Stimulated activated CD4-positive, alpha-beta T cell treated with anti-CD3 and anti-CD28 coated beads, TNF-alpha, amount 100 ng/mL, for 48 hours (primary cell): ENCODE measurements around the gene MRPS7.
"Not testable (repeated sequence)": the region's sequence is repeated elsewhere in the genome, so short reads cannot be mapped to it uniquely, and the experiment has no call there.

Experiments
- DNase-seq, 3 donors: peaks; one replicate each; pipeline ENCODE4 v3.0.0-alpha.2; 2020; ENCODE audit warnings: low read depth in 3 of 3

The MRPS7 gene

GRCh38 chr17:75271233-75271954 is 9.7 kb downstream of the MRPS7 start:
- DNase-seq: peak; percentile 74 to 84 (median 79)

GRCh38 chr17:75271955-75272847 is 10.5 kb downstream of the MRPS7 start:
- DNase-seq: no peak

DNA sequence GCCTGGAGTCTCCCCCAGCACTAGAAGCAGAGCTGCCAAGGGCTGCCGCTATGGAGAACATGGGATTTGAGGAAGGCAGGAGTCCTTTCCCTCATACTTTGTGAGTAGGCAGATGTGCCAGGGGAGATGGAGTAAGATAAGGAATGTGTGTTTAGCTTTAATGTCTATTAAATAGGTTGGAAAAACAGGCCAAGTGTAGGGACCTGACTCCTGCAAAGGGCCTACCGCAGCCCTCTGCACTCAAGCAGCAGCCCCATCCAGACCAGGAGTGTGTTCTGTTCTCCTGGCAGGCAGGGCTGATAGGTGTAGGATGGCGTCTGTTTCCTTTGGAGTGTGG is 11.1 kb downstream of the MRPS7 start:
- no peak for DNase-seq

DNA sequence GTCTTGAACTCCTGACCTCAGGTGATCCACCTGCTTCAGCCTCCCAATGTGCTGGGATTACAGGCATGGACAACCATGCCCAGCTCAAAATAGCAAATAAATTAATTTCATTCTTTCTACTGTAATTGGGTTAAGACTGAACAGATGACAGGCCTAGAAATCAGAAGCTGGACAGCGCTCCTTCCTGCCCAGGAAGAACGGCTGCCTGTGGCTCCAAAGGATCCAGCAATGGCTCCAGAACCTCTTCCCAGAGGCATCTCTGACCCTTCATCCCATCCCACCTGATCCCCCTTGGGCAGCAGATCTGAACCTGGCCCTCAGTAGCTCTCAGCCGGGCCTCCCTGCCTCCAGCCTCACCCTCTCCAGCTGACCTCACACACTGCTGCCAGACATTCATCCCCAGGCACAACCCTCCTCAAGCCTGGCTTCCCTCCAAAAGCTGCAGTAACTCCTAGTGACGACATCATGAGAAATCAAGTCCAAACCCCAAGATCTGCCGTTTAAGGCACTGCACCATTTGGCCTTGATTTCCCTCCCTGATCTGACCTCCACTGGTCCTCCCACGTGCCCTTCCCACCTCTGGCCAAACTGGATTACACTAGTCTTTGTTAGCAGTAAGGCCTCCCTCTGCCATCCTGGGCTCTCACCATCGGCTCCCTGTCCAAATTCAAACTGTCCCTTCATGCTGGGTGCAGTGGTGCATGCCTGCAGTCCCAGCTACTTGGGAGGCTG is 12.5 kb downstream of the MRPS7 start:
- no peak for DNase-seq

DNA sequence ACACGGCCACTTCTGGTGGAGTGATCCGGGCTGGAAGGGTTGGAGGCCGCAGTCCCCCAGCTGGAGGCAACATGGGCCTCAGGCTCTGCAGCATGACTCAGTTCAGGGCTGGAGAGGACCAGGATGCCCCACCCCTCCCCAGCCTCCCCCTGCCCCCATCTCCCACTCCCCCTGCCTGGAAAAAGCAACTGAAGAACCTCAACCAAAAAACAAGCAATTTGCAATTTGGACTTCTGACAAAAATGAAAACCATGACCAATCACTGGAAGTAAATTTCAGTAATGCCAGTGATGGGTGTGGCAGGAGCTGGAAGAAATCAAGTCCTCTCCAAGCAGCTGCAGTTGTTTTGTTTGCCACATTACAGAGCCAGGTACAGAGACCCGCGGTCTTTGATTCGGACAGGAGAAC is 16.0 kb downstream of the MRPS7 start:
- no peak for DNase-seq

DNA sequence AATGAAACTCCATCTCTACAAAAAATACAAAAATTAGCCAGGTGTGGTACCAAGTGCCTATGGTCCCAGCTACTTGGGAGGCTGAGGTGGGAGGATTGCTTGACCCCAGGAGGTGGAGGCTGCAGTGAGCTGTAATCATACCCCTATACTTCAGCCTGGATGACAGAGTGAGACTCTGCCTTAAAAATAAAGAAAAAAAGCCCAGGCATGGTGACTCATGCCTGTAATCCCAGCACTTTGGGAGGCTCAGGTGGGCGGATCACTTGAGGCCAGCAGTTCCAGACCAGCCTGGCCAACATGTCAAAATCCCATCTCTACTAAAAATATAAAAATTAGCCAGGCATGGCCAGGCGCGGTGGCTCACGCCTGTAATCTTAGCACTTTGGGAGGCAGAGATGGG is 18.5 kb downstream of the MRPS7 start:
- DNase-seq: not testable (repeated sequence)

DNA sequence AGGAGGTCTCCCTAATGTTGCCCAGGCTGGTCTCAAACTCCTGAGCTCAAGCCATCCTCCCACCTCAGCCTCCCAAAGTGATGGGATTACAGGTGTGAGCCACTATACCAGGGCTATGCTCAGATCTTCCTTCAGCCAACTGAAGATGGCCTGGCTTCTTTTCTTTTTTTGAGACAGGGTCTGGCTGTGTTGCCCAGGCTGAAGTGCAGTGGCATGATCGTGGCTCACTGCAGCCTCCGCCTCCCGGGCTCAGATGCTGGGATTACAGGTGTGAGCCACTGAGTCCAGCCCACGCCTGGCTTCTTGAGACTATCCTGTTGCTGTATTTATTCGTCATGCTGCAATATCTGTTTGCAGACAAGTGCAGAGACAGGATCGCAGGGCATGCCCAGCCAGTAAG is 23.4 kb downstream of the MRPS7 start:
- DNase-seq: no peak

GRCh38 chr17:75287221-75287620 is 25.5 kb downstream of the MRPS7 start:
- DNase-seq: no peak

DNA sequence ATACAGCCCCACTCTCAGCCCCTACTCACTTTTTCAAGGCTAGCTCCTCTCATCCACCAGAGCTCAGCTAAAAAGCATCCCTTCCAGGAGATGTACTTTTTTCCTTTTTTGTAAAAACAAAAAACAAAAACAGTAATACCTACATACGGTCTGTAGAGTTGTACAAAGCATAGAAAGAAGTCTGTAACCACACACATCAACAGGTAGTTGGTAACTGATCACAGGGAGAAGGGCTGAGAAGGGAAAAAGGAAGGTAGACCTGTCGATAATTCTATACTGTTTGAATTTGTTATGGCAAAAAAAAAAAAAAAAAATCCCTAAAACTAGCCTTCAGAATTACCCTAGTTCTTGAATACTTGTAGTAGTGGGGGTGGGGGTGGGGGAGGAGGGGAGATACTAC is 26.7 kb downstream of the MRPS7 start:
- no peak for DNase-seq

- DNase-seq: peak in 2 of 3 donors; percentile 33 to 40
Observed at GRCh38 chr17:75288770-75289114, 27.1 kb downstream of the MRPS7 start.

GRCh38 chr17:75289115-75289831 is 27.6 kb downstream of the MRPS7 start, which contains the start of gene SLC25A19:
SLC25A19 (minus strand) TSS chr17:75289433; CDS start chr17:75286764, 2,669 bp downstream.
- DNase-seq: peak; percentile 93 to 98 (median 95)

DNA sequence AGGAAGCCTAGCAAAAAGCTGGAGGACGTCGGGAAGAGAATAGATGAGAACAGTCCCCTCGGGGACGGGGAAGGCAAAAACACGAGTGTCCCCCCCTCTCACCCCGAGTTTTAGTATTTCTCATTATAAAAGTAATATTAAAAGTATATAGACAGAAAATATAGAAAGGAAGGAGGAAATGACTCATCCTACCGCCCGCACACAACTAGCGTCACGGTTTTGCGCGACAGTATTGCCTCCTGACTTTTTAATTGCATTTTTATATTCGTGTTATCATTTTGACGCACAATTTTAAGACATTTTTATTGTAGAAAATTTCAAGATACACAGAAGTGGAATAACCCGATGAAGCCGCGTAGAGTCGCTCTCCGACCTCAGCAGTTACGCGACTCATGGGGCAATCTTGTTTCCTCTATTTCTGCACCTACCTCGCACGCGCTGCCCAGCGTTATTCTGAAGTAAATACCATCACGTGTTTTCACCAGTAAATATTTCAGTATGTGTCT is 28.2 kb downstream of the MRPS7 start:
- DNase-seq: peak; percentile 33 to 48 (median 42)

- DNase-seq: not testable (repeated sequence)
Observed at GRCh38 chr17:75292810-75293448, 31.2 kb downstream of the MRPS7 start.

GRCh38 chr17:75295201-75296158 is 33.8 kb downstream of the MRPS7 start:
- no peak for DNase-seq

- DNase-seq: no peak
Observed at GRCh38 chr17:75300280-75300679, 38.6 kb downstream of the MRPS7 start.

GRCh38 chr17:75301049-75301448 is 39.4 kb downstream of the MRPS7 start:
- DNase-seq: no peak

DNA sequence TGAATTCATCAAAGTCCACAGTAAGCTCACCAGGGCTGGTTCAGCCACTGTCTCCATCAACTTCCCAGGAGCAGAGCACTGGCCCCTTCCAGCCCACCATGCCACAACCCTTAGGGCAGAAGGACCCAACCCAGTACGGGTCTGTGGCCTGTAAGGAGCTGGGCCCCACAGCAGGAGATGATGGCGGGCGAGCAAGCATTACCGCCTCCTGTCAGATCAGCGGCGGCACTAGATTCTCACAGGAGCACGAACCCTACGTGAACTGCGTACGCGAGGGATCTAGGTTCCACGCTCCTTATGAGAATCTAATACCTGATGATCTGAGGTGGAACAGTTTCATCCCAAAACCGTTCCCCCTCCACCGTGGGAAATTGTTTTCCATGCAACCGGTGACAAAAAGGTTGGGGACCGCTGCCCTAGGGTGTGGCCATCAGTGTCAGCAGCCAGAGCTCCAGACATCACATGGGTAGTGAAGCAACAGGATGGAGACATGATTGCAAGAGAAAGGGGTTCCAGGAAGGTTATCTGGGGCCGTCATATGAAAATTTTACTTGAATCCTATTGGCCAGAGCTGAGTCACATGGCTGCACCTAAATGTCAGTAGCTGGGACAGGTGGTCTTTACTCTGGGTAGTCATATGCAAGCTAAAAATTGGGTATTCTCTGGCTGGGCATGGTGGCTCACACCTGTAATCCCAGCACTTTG is 40.0 kb downstream of the MRPS7 start:
- DNase-seq: no peak

GRCh38 chr17:75307957-75308731 is 46.5 kb downstream of the MRPS7 start:
- no peak for DNase-seq
